Vagina (tissue), 2 donors: Measurements from ENCODE around the gene SCAMP5. TPM values are rescaled to one million over a fixed set of nuclear protein-coding genes. Genes with fewer than 3 reads are reported as not detected.

Source experiments
- DNase-seq, 2 donors: peaks; one replicate each; pipeline ENCODE4 v3.0.0-alpha.2; 2017; ENCODE audit errors: extremely low spot score in 2 of 2
- H3K27ac ChIP-seq: fragments of 200-600 bp; sonication (generic); one replicate; pipeline ENCODE4 v1.5.1; 2019
- H3K27me3 ChIP-seq: fragments of 200-600 bp; sonication (generic); one replicate; pipeline ENCODE4 v1.5.1; 2019
- H3K36me3 ChIP-seq, 2 donors: fragments of 200-600 bp; sonication (generic); one replicate each; pipeline ENCODE4 v1.5.1; 2017 to 2019
- H3K4me1 ChIP-seq: fragments of 200-600 bp; sonication (generic); one replicate; pipeline ENCODE4 v1.5.1; 2019
- H3K4me3 ChIP-seq, 2 donors: fragments of 200-600 bp; sonication (generic); 1 replicate in 1 of 2; 2 replicates in 1 of 2; pipeline ENCODE4 v1.5.1; 2016 to 2019
- H3K9me3 ChIP-seq: fragments of 200-600 bp; sonication (generic); one replicate; pipeline ENCODE4 v1.5.1; 2019
- POLR2A ChIP-seq, 2 donors: fragments of 450-650 bp; IDR thresholded peaks; one replicate each; pipeline ENCODE4 v1.6.1; 2017; ENCODE audit warnings: antibody characterized with exemption in 2 of 2, mild to moderate bottlenecking in 2 of 2, moderate library complexity in 2 of 2
- POLR2AphosphoS5 ChIP-seq, 2 donors: sonication (generic); formaldehyde crosslinking; IDR thresholded peaks; one replicate each; pipeline ENCODE4 v1.9.0; 2017; ENCODE audit warnings: antibody characterized with exemption in 2 of 2, mild to moderate bottlenecking in 2 of 2, low read depth in 1 of 2; ENCODE audit not compliant: insufficient read depth in 1 of 2
- intact Hi-C: fragments of 100-400 bp; cut with DNase I; formaldehyde crosslinking; loops from one replicate; pipeline ENCODE4 v1.15.1; 2023
- total RNA-seq: library from RNA; depleted of rRNA; stranded (reverse); fragments of >200 nt; gene quantifications from one replicate; pipeline ENCODE4 v1.2.3, GENCODE V29; 2016
- TF ChIP-seq, protein P1 (sequence below), 3 experiments: fragments of 450-650 bp in 2 of 3; fragments of 200-600 bp in 1 of 3; sonication (generic) in 1 of 3; IDR thresholded peaks; one replicate each; pipeline ENCODE4 v1.5.1; 2017 to 2019; ENCODE audit warnings: antibody characterized with exemption in 3 of 3, mild to moderate bottlenecking in 2 of 3, moderate library complexity in 2 of 3

The SCAMP5 gene
- total RNA-seq, 1 donor from 2014 or later, result 6.6 TPM

DNA sequence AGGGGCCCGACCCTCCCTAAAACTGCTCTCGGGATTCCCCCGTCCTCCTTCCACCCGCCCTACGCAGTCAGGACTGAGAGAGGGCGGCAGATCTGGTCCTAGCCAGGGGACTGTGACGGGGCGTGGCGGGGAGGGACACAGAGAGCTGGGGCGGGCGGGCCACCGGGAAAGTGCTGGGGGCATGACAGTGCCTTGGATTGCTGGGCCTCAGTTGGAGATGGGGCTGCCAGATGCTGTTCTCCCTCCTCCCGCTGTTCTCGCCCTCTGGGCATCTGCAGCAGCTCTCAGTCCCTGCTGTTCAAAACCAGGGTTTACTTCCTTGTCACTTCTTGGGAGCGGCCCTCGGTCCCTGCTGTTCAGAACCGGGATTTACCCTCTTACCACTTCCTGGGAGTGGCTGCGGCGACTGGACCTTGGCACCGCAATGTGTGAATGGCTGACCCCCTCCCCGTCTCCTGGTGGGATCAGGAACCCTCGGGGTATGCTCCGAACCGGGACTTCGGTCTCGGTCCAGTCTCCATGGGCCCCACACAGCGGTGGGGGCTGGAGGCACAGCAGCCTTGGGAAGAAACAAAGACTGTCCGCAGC, 36.9 kb upstream of the SCAMP5 start:
- intact Hi-C loops, result loop anchor here (5.0 kb wide), 2 partner anchors 176 to 249 kb away; partner anchors contain the start of gene CSK
- no peak for DNase-seq
- H3K27me3 ChIP-seq, result no peaks in the 10 kb centered on the region

GRCh38 chr15:74958908-74959585, 36.3 kb upstream of the SCAMP5 start:
- no peak for DNase-seq
- intact Hi-C loops, result loop anchor here (5.0 kb wide), 2 partner anchors 177 to 248 kb away; partner anchors contain the start of gene CSK
- Histone ChIP-seq H3K36me3 (no peaks in the 10 kb centered on the region), H3K27ac (peak overlapping the region; percentile 81), H3K27me3 (no peaks in the 10 kb centered on the region), H3K4me3 (peak overlapping the region; percentile 57 to 68), H3K4me1 (peaks cover 46% of the 10 kb centered on the region), H3K9me3 (no peaks in the 10 kb centered on the region)
- TF ChIP-seq POLR2A (IDR thresholded peaks at IDR 0.05), result no peak
- TF ChIP-seq POLR2AphosphoS5 (IDR thresholded peaks at IDR 0.05; ENCODE audit: insufficient read depth in 1 of 2, low read depth in 1 of 2), result no peak

More for the DNA sequence above, 36.9 kb upstream of the SCAMP5 start:
- Histone ChIP-seq H3K27ac (peak overlapping the region; percentile 81), H3K9me3 (no peaks in the 10 kb centered on the region), H3K4me3 (peak overlapping the region; percentile 57 to 68), H3K36me3 (no peaks in the 10 kb centered on the region), H3K4me1 (peaks cover 47% of the 10 kb centered on the region)
- TF ChIP-seq POLR2AphosphoS5 (IDR thresholded peaks at IDR 0.05; ENCODE audit: insufficient read depth in 1 of 2, low read depth in 1 of 2) (peak in 1 of 2 donors; percentile 58), POLR2A (IDR thresholded peaks at IDR 0.05) (no peak)
- TF ChIP-seq, protein P1, sequence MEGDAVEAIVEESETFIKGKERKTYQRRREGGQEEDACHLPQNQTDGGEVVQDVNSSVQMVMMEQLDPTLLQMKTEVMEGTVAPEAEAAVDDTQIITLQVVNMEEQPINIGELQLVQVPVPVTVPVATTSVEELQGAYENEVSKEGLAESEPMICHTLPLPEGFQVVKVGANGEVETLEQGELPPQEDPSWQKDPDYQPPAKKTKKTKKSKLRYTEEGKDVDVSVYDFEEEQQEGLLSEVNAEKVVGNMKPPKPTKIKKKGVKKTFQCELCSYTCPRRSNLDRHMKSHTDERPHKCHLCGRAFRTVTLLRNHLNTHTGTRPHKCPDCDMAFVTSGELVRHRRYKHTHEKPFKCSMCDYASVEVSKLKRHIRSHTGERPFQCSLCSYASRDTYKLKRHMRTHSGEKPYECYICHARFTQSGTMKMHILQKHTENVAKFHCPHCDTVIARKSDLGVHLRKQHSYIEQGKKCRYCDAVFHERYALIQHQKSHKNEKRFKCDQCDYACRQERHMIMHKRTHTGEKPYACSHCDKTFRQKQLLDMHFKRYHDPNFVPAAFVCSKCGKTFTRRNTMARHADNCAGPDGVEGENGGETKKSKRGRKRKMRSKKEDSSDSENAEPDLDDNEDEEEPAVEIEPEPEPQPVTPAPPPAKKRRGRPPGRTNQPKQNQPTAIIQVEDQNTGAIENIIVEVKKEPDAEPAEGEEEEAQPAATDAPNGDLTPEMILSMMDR (IDR thresholded peaks at IDR 0.05), result peak in 1 of 3 experiments; percentile 33

DNA sequence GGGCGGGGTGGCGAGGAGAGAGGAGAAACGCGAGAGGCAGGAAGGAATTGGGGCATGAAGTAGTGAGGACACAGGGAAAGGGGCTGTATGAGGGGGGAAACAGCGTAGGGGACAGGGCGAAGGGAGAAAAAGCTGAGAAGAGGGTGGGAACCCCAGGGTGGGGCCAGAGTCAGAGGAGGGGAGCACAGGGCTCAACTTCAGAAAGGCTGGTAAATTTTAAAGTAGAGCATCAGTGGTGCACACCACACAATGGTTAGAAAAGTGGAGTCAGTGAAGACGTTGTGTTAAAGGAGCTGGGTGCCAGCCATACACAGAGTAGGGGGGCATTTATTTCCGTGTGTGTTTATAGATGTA, 35.8 kb upstream of the SCAMP5 start:
- TF ChIP-seq POLR2A (IDR thresholded peaks at IDR 0.05) (no peak), POLR2AphosphoS5 (IDR thresholded peaks at IDR 0.05; ENCODE audit: insufficient read depth in 1 of 2, low read depth in 1 of 2) (no peak)
- TF ChIP-seq, protein P1 (IDR thresholded peaks at IDR 0.05), result no peak
- Histone ChIP-seq H3K9me3 (no peaks in the 10 kb centered on the region), H3K4me1 (peaks cover 41% of the 10 kb centered on the region), H3K27me3 (no peaks in the 10 kb centered on the region), H3K27ac (peak overlapping the region; percentile 81), H3K36me3 (no peaks in the 10 kb centered on the region), H3K4me3 (peak overlapping the region; percentile 57 to 68)
- intact Hi-C loops, result loop anchor here (5.0 kb wide), 2 partner anchors 177 to 248 kb away; partner anchors contain the start of gene CSK
- no peak for DNase-seq

DNA sequence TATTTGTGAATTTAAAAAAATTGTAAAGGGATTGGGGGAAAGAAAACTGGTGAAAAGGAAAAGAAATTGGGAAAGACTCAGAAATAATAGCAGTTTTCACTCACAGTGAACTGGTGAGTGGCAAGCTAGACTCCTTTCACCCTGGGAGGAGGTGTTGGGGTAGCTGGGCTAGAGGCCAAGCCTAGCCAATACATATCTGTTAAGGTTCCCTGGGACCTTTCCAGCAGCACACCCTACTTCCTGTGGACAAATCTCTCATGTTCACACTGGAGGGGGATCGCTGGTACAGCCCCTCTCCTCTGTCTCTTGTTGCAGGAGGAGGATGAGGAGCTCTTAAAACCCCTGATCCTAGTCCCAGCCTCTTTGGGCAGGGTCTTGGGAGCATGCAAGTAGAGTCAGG, 35.1 kb upstream of the SCAMP5 start:
- no peaks in the 10 kb centered on the region for H3K36me3 ChIP-seq
- intact Hi-C loops, result no loop called here
- H3K27ac ChIP-seq, result no peak overlapping the region
- no peak overlapping the region for H3K4me3 ChIP-seq
- H3K9me3 ChIP-seq, result no peaks in the 10 kb centered on the region
- no peaks in the 10 kb centered on the region for H3K27me3 ChIP-seq
- H3K4me1 ChIP-seq, result peaks cover 34% of the 10 kb centered on the region
- no peak for DNase-seq
- TF ChIP-seq POLR2AphosphoS5 (IDR thresholded peaks at IDR 0.05; ENCODE audit: insufficient read depth in 1 of 2, low read depth in 1 of 2) (no peak), POLR2A (IDR thresholded peaks at IDR 0.05) (no peak)
- TF ChIP-seq, protein P1 (IDR thresholded peaks at IDR 0.05), result no peak

DNA sequence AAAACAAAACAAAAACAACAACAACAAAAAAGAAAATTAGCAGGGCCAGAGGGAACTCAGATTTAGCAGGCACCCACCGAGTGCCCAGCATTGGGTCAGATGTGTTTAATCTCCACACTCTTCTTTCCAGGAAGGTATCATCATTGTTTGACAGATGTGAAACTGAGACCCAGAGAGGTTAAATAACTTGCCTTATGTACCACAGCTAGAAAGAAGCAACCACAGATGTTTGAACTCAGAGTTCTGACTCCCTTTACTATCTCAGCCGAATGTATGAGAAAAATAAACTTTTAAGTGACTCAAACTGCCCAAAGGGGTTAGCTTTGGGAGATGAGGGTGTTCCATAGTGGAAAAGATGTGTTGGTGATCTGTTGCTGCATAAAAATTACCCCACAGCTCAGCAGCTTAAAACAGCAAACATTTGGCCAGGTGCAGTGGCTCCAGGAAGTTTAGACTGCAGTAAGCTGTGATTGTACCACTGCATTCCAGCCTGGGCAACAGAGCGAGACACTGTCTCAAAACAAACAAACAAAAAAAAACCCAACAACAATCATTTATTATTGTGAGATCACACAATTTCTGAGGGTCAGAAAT, 34.3 kb upstream of the SCAMP5 start:
- DNase-seq, result no peak
- Histone ChIP-seq H3K9me3 (no peaks in the 10 kb centered on the region), H3K27me3 (no peaks in the 10 kb centered on the region), H3K36me3 (no peaks in the 10 kb centered on the region), H3K27ac (no peak overlapping the region), H3K4me1 (peaks cover 25% of the 10 kb centered on the region), H3K4me3 (no peak overlapping the region)
- no peak for TF ChIP-seq POLR2A (IDR thresholded peaks at IDR 0.05)
- TF ChIP-seq, protein P1 (IDR thresholded peaks at IDR 0.05), result no peak
- TF ChIP-seq POLR2AphosphoS5 (IDR thresholded peaks at IDR 0.05; ENCODE audit: insufficient read depth in 1 of 2, low read depth in 1 of 2), result no peak
- intact Hi-C loops, result no loop called here
